GM23338 (cell line): ENCODE measurements around the gene FAM72C. TPM values are rescaled to one million over a fixed set of nuclear protein-coding genes. Genes with fewer than 3 reads are reported as not detected.
"Not testable (repeated sequence)": the region's sequence is repeated elsewhere in the genome, so short reads cannot be mapped to it uniquely, and the experiment has no call there.

Source experiments
- ATAC-seq: fragments of 200-7000 bp; cut with Tn5 transposase; 3 replicates; pipeline ENCODE4 v1.9.1; 2020
- DNase-seq: peaks from one replicate; pipeline ENCODE4 v3.0.0-alpha.2; 2015; ENCODE audit warnings: low spot score
- H2AFZ ChIP-seq: fragments of 200-600 bp; sonication (generic); 2 replicates; pipeline ENCODE4 v1.8.0; 2016; ENCODE audit warnings: antibody characterized with exemption, mild to moderate bottlenecking, moderate library complexity
- H3F3A ChIP-seq: fragments of 200-600 bp; sonication (generic); replicated peaks from 2 replicates; pipeline ENCODE4 v1.8.0; 2017; ENCODE audit warnings: antibody characterized with exemption, mixed run types, low read depth
- H3K27ac ChIP-seq: fragments of 200-600 bp; sonication (generic); 2 replicates; pipeline ENCODE4 v1.6.1; 2016; ENCODE audit warnings: low read depth
- H3K27me3 ChIP-seq: fragments of 200-600 bp; sonication (generic); 2 replicates; pipeline ENCODE4 v1.8.0; 2016; ENCODE audit warnings: mild to moderate bottlenecking, mixed run types, moderate library complexity; ENCODE audit not compliant: insufficient read depth
- H3K36me3 ChIP-seq: fragments of 200-600 bp; sonication (generic); 2 replicates; pipeline ENCODE4 v1.8.0; 2016; ENCODE audit warnings: mild to moderate bottlenecking; ENCODE audit not compliant: insufficient read depth
- H3K4me1 ChIP-seq: fragments of 200-600 bp; sonication (generic); 2 replicates; pipeline ENCODE4 v1.8.0; 2016; ENCODE audit warnings: mild to moderate bottlenecking, moderate library complexity; ENCODE audit not compliant: insufficient read depth
- H3K4me2 ChIP-seq: fragments of 200-600 bp; sonication (generic); 2 replicates; pipeline ENCODE4 v1.7.1; 2017; ENCODE audit warnings: mixed run types
- H3K4me3 ChIP-seq: fragments of 200-600 bp; sonication (generic); 2 replicates; pipeline ENCODE4 v1.6.1; 2016; ENCODE audit warnings: mixed run types
- H3K79me2 ChIP-seq: fragments of 200-600 bp; sonication (generic); replicated peaks from 2 replicates; pipeline ENCODE4 v1.8.0; 2017; ENCODE audit warnings: mild to moderate bottlenecking; ENCODE audit not compliant: insufficient read depth
- H3K9me2 ChIP-seq: fragments of 200-600 bp; sonication (generic); 2 replicates; pipeline ENCODE4 v1.8.0; 2017; ENCODE audit not compliant: insufficient read depth
- H4K20me1 ChIP-seq: fragments of 200-600 bp; sonication (generic); replicated peaks from 2 replicates; pipeline ENCODE4 v1.8.0; 2017; ENCODE audit warnings: mild to moderate bottlenecking; ENCODE audit not compliant: insufficient read depth
- H3K27ac Mint-ChIP-seq: 2 replicates; pipeline ENCODE4 v1.8.0; 2020; ENCODE audit warnings: inconsistent platforms, mild to moderate bottlenecking, moderate library complexity, mixed read lengths
- H3K27me3 Mint-ChIP-seq: 3 replicates; pipeline ENCODE4 v1.8.0; 2022; ENCODE audit warnings: low read depth, mild to moderate bottlenecking, moderate library complexity, mixed read lengths, inconsistent platforms; ENCODE audit not compliant: insufficient read depth, poor library complexity
- H3K36me3 Mint-ChIP-seq: 3 replicates; pipeline ENCODE4 v1.8.0; 2021; ENCODE audit warnings: low read depth, mild to moderate bottlenecking, inconsistent platforms, moderate library complexity, mixed read lengths
- H3K4me1 Mint-ChIP-seq: 3 replicates; pipeline ENCODE4 v1.8.0; 2020; ENCODE audit warnings: mild to moderate bottlenecking, inconsistent platforms, mixed read lengths
- H3K4me3 Mint-ChIP-seq: 3 replicates; pipeline ENCODE4 v1.8.0; 2021; ENCODE audit warnings: moderate library complexity, mild to moderate bottlenecking, inconsistent platforms, mixed read lengths
- H3K9me3 Mint-ChIP-seq: 3 replicates; pipeline ENCODE4 v1.8.0; 2020; ENCODE audit warnings: moderate library complexity, mild to moderate bottlenecking, inconsistent platforms, mixed read lengths
- polyA plus RNA-seq: library from polyadenylated mRNA; unstranded; fragments of >200 nt; fragmentation: Nextera tagmentation; extraction: Ambion mirVana; gene quantifications from 2 replicates; pipeline ENCODE4 v1.2.1, GENCODE V29; 2016
- total RNA-seq: library from RNA; depleted of rRNA; stranded (reverse); fragments of >200 nt; shearing (Covaris generic); gene quantifications from 2 replicates; pipeline ENCODE4 v1.2.3, GENCODE V29; 2014

The FAM72C gene
- total and polyA plus RNA-seq, 2 experiments from 2014 or later = 2.6 to 11.4 TPM

DNA sequence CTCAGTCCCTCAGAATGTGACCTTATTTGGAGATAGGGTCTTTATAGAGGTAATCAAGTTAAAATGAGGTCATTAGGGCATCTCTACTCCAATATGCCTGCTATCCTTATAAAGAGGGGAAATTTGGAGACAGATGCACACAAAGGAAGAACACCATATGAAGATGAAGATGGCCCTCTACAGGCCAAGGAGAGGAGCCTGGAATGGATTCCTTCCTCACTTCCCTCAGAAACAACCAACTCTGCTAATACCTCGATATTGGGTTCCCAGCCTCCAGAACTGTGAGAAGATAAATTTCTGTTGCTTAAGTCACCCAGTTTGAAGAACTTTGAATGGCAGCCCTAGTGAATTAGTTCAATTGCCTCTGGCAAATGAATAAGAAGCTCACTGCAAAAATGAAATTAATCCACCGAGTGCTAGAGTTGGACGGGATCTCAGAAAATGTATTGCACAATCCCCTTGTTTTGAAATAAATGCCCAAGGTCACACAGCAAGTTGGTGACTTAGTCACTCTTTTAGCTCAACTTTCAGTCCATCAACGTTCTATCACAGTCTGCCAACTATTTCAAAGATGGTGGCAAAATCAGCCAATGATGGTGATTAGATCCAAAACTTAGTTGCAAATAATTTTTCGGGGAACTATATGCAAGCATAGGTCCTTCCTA lies 27.1 kb downstream of the FAM72C start:
- H3F3A ChIP-seq, H3K27me3 ChIP-seq, H3K36me3 ChIP-seq, H3K27me3 Mint-ChIP-seq, H3K9me2 ChIP-seq, DNase-seq, H3K9me3 Mint-ChIP-seq, H3K4me1 Mint-ChIP-seq, H3K4me3 Mint-ChIP-seq, H3K27ac Mint-ChIP-seq, H3K79me2 ChIP-seq, H3K4me2 ChIP-seq, H4K20me1 ChIP-seq, H3K4me1 ChIP-seq, H3K27ac ChIP-seq, H3K36me3 Mint-ChIP-seq, H3K4me3 ChIP-seq, H2AFZ ChIP-seq: not testable (repeated sequence)
- peak; percentile 56; the same call in 2 of the 3 replicates for ATAC-seq

DNA sequence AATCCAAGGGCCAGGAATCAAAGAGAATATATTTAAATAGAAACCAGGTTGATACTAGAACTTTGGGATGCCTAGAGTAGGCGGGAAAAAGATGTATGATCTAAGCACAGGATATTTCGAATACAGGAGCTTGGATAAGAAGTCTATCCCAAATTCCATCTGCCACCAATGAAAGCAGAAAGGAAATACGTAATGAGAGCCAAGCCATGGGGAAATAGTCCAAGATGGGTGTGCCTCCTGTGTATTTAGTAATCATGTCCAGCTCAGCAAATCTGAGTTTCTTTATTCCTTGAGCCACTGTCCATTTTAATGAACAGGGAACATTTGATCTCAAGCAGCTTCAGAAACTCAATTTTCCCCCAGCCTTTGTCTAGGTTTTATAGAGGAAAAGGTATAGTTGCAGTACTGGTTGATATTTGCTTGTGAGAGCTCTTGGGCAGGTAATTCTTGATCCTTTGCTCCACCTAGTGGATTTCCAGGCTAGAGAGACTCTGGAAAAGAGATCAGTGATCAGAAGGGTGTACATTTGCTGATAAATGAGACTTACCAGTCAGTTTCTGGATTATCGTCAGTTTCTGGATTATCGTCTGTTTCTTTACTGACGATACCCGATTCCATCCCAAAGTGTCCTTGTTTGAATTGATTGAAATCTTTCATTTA lies 28.3 kb downstream of the FAM72C start:
- not testable (repeated sequence) for H3K27me3 Mint-ChIP-seq, H3F3A ChIP-seq, H3K36me3 Mint-ChIP-seq, H3K4me3 ChIP-seq, DNase-seq, H3K9me3 Mint-ChIP-seq, H3K4me3 Mint-ChIP-seq, H3K27me3 ChIP-seq, H3K4me2 ChIP-seq, H3K36me3 ChIP-seq, H3K4me1 Mint-ChIP-seq, H3K9me2 ChIP-seq, H3K79me2 ChIP-seq, H3K27ac ChIP-seq, H4K20me1 ChIP-seq, H2AFZ ChIP-seq, H3K4me1 ChIP-seq, H3K27ac Mint-ChIP-seq
- ATAC-seq = peak; percentile 66

DNA sequence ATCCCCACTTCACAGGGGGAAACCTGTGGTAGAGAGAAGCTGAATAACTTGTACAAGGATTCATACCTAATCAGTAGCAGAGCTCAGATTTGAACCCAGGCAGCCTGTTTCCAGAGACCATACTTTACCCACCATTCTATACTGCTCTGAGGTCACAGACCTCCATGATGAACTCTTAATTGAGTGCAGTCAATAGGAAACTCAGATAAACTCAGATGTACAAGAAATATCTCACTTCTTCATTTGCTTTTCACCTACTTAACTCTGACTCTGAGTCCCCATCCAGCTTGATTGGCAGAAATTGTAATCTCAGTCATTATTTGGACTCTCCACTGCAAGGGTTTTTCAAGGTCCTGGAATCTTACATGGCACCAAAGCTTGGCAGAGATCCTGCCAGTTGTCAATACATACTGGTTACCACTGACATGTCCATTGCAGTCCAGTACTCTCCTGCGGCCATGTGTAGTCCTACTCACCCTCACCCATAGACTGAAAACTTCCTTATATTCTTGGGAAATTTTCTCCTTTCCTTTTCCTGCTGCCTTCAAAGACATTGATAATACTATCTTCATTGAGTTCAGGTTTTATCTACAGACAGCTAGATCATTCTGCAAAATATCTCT lies 29.4 kb downstream of the FAM72C start:
- not testable (repeated sequence) for H3K27me3 Mint-ChIP-seq, H3K36me3 ChIP-seq, DNase-seq, H3K9me2 ChIP-seq, H3K4me1 ChIP-seq, H3K4me1 Mint-ChIP-seq, H3K27me3 ChIP-seq, H3K9me3 Mint-ChIP-seq, H3K27ac ChIP-seq, H3K27ac Mint-ChIP-seq, H3K4me3 ChIP-seq, H3K36me3 Mint-ChIP-seq, H3K4me2 ChIP-seq, ATAC-seq, H4K20me1 ChIP-seq, H3F3A ChIP-seq, H3K4me3 Mint-ChIP-seq, H2AFZ ChIP-seq, H3K79me2 ChIP-seq

DNA sequence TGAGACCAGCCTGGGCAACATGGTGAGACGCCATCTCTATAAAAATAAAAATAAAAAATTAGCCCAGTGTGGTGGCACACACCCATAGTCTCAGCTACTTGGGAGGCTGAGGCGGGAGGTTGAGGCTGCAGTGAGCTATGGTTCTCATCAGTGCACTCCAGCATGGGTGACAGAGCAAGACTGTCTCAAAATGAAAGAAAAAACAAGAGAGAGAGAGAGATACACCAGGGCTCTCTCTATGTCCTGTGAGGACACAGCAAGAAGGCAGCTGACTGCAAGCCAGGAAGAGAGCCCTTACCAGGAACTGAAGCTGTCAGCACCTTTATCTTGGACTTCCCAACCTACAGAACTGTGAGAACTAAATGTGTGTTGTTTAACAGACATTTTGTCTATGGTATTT lies 32.1 kb downstream of the FAM72C start:
- H3K27me3 ChIP-seq, DNase-seq, H3K79me2 ChIP-seq, H3K4me2 ChIP-seq, H3K9me3 Mint-ChIP-seq, ATAC-seq, H4K20me1 ChIP-seq, H3F3A ChIP-seq, H2AFZ ChIP-seq, H3K4me3 Mint-ChIP-seq, H3K36me3 ChIP-seq, H3K27ac ChIP-seq, H3K36me3 Mint-ChIP-seq, H3K4me1 ChIP-seq, H3K27ac Mint-ChIP-seq, H3K27me3 Mint-ChIP-seq, H3K4me1 Mint-ChIP-seq, H3K4me3 ChIP-seq, H3K9me2 ChIP-seq: not testable (repeated sequence)

DNA sequence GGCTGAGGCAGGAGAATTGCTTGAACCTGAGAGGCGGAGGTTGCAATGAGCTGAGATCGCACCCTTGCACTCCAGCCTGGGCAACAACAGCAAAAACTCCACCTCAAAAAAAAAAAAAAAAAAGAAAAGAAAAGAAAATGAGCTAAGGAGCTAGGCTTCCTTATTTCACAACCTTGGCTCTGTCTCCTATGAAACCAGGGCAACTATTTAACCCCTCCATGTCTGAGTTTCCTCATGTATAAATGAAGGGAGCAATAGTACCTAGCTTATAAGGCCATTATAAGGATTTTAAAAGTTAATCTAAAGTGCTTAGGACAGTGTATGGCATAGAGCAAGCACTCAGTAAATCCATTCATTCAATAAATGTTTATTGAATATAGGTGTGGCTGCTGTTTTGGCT lies 32.9 kb downstream of the FAM72C start:
- H3K27ac Mint-ChIP-seq, H3K4me2 ChIP-seq, H2AFZ ChIP-seq, H3K27me3 Mint-ChIP-seq, H3K27ac ChIP-seq, H3K27me3 ChIP-seq, H3F3A ChIP-seq, H3K4me1 ChIP-seq, H3K4me3 ChIP-seq, H3K36me3 ChIP-seq, H3K4me3 Mint-ChIP-seq, H3K4me1 Mint-ChIP-seq, H3K79me2 ChIP-seq, H3K9me2 ChIP-seq, H3K36me3 Mint-ChIP-seq, ATAC-seq, H4K20me1 ChIP-seq, DNase-seq, H3K9me3 Mint-ChIP-seq: not testable (repeated sequence)
